SK-N-SH (cell line): Measurements from ENCODE around the gene TMEM187. TPM values are rescaled to one million over a fixed set of nuclear protein-coding genes. Genes with fewer than 3 reads are reported as not detected.

Experiments used
- CTCF ChIA-PET: fragments of 300-600, 350-600 bp; formaldehyde crosslinking; extraction: SDS; loops from one replicate; lab custom pipeline; 2021; lab: Yijun Ruan, JAX
- POLR2A ChIA-PET: fragments of 350-600 bp; sonication (Branson Sonifier 250); formaldehyde crosslinking; extraction: SDS; loops from one replicate; lab custom pipeline; 2020; ENCODE audit warnings: antibody characterized with exemption, inconsistent platforms; lab: Yijun Ruan, JAX
- DNase-seq: peaks from one replicate; pipeline ENCODE4 v3.0.0; 2012
- H2AFZ ChIP-seq: fragments of 200-600 bp; sonication (generic); 2 replicates; pipeline ENCODE4 v1.8.1; 2016; ENCODE audit warnings: antibody characterized with exemption, mild to moderate bottlenecking, low read depth
- H3F3A ChIP-seq: fragments of 200-600 bp; sonication (generic); replicated peaks from 2 replicates; pipeline ENCODE3; 2016; ENCODE audit warnings: antibody characterized with exemption, mild to moderate bottlenecking; ENCODE audit not compliant: insufficient read depth
- H3K27ac ChIP-seq, 2 experiments: fragments of 200-500 bp in 1 of 2; fragments of 200-600 bp in 1 of 2; sonication (Bioruptor generic) in 1 of 2; sonication (generic), shearing (Covaris generic) in 1 of 2; 2 replicates each; pipeline versions ENCODE4 v1.5.1 to v1.6.1; 2014 to 2016; ENCODE audit warnings: low read depth in 2 of 2, inconsistent platforms in 1 of 2, low read length in 1 of 2, mild to moderate bottlenecking in 1 of 2, mixed read lengths in 1 of 2
- H3K27me3 ChIP-seq: fragments of 200-600 bp; sonication (generic), shearing (Covaris generic); 2 replicates; pipeline ENCODE4 v1.6.1; 2016; ENCODE audit warnings: mixed run types; ENCODE audit not compliant: insufficient read depth
- H3K36me3 ChIP-seq, 2 experiments: fragments of 200-500 bp in 1 of 2; fragments of 200-600 bp in 1 of 2; sonication (Bioruptor generic) in 1 of 2; sonication (generic) in 1 of 2; replicated peaks in 1 of 2; 2 replicates each; pipeline versions ENCODE3 to v1.5.1; 2014 to 2016; ENCODE audit warnings: low read length in 1 of 2, mild to moderate bottlenecking in 1 of 2; ENCODE audit not compliant: insufficient read depth in 2 of 2, control insufficient read depth in 1 of 2
- H3K4me1 ChIP-seq, 2 experiments: fragments of 200-500 bp in 1 of 2; fragments of 200-600 bp in 1 of 2; sonication (Bioruptor generic) in 1 of 2; sonication (generic), shearing (Covaris generic) in 1 of 2; 2 replicates each; pipeline versions ENCODE4 v1.5.1 to v1.6.1; 2014 to 2016; ENCODE audit warnings: low read depth in 1 of 2, low read length in 1 of 2, mixed run types in 1 of 2; ENCODE audit not compliant: insufficient read depth in 2 of 2, control insufficient read depth in 1 of 2
- H3K4me2 ChIP-seq: fragments of 200-600 bp; sonication (generic), shearing (Covaris generic); 2 replicates; pipeline ENCODE4 v1.6.1; 2017; ENCODE audit warnings: mixed run types
- H3K4me3 ChIP-seq, 2 experiments: fragments of 200-500 bp in 1 of 2; fragments of 200-600 bp in 1 of 2; sonication (Bioruptor generic) in 1 of 2; sonication (generic), shearing (Covaris generic) in 1 of 2; 2 replicates each; pipeline versions ENCODE4 v1.5.1 to v1.8.1; 2014 to 2016; ENCODE audit warnings: low read depth in 2 of 2, inconsistent platforms in 1 of 2, low read length in 1 of 2, mild to moderate bottlenecking in 1 of 2, mixed read lengths in 1 of 2, moderate library complexity in 1 of 2
- H3K79me2 ChIP-seq: fragments of 200-600 bp; sonication (generic); 2 replicates; pipeline ENCODE4 v1.8.1; 2017; ENCODE audit warnings: mild to moderate bottlenecking; ENCODE audit not compliant: insufficient read depth
- H3K9ac ChIP-seq: fragments of 200-600 bp; sonication (generic); 2 replicates; pipeline ENCODE4 v1.6.1; 2017; ENCODE audit warnings: mixed run types
- H3K9me2 ChIP-seq: fragments of 200-600 bp; sonication (generic); 2 replicates; pipeline ENCODE4 v1.6.1; 2017; ENCODE audit warnings: mixed run types
- H3K9me3 ChIP-seq: fragments of 200-600 bp; sonication (generic); 2 replicates; pipeline ENCODE4 v1.6.1; 2017; ENCODE audit warnings: mixed run types, mild to moderate bottlenecking, moderate library complexity
- H4K20me1 ChIP-seq: fragments of 200-600 bp; sonication (generic); 2 replicates; pipeline ENCODE4 v1.6.1; 2017; ENCODE audit warnings: mild to moderate bottlenecking, mixed run types; ENCODE audit not compliant: insufficient read depth
- CHD2 ChIP-seq: fragments of 150-350 bp; IDR thresholded peaks from 2 replicates; pipeline ENCODE4 v1.6.1; 2018; ENCODE audit warnings: low read length; ENCODE audit not compliant: partially characterized antibody
- ELF1 ChIP-seq: IDR thresholded peaks from 2 replicates; pipeline ENCODE4 v1.4.0; 2012
- EP300 ChIP-seq, 2 experiments: IDR thresholded peaks; 2 replicates each; pipeline versions ENCODE4 v1.4.0 to v1.6.1; 2012; ENCODE audit warnings: borderline replicate concordance in 1 of 2, low read depth in 1 of 2, low read length in 1 of 2
- FOSL2 ChIP-seq: IDR thresholded peaks from 2 replicates; pipeline ENCODE4 v1.4.0; 2012; ENCODE audit warnings: low read depth, mild to moderate bottlenecking, moderate library complexity, borderline replicate concordance
- GABPA ChIP-seq: IDR thresholded peaks from 2 replicates; pipeline ENCODE4 v1.4.0; 2012; ENCODE audit warnings: low read depth, mild to moderate bottlenecking
- GATA2 ChIP-seq: sonication (generic); formaldehyde crosslinking; IDR thresholded peaks from 2 replicates; pipeline ENCODE4 v1.5.0; 2020; ENCODE audit warnings: mild to moderate bottlenecking, missing genetic modification reagents
- MEF2A ChIP-seq: IDR thresholded peaks from 2 replicates; pipeline ENCODE4 v1.4.0; 2012; ENCODE audit warnings: low read depth, borderline replicate concordance
- NFIC ChIP-seq: IDR thresholded peaks from 2 replicates; pipeline ENCODE4 v1.4.0; 2012; ENCODE audit warnings: borderline replicate concordance
- PBX3 ChIP-seq: IDR thresholded peaks from 2 replicates; pipeline ENCODE4; 2012
- POLR2AphosphoS5 ChIP-seq: IDR thresholded peaks from 2 replicates; pipeline ENCODE4 v1.6.1; 2012; ENCODE audit warnings: low read depth, low read length
- SMC3 ChIP-seq: IDR thresholded peaks from 2 replicates; pipeline ENCODE4 v1.6.1; 2012; ENCODE audit warnings: low read depth, low read length, improper control_type of control experiment
- TAF1 ChIP-seq: IDR thresholded peaks from 2 replicates; pipeline ENCODE4 v1.6.1; 2012; ENCODE audit warnings: low read depth, mild to moderate bottlenecking, low read length, moderate library complexity, borderline replicate concordance
- TEAD4 ChIP-seq: IDR thresholded peaks from 2 replicates; pipeline ENCODE4 v1.4.0; 2012; ENCODE audit warnings: mild to moderate bottlenecking, borderline replicate concordance; ENCODE audit not compliant: insufficient read depth
- USF1 ChIP-seq: IDR thresholded peaks from 2 replicates; pipeline ENCODE4 v1.4.0; 2012; ENCODE audit warnings: low read depth, borderline replicate concordance
- YY1 ChIP-seq: IDR thresholded peaks from 2 replicates; pipeline ENCODE4 v1.4.0; 2012; ENCODE audit warnings: low read depth, mild to moderate bottlenecking
- WGBS: methylation state at CpG from one replicate; pipeline ENCODE4 v1.1.6; 2017; ENCODE audit warnings: low lambda C conversion rate; 5-methylcytosine and 5-hydroxymethylcytosine counted together
- polyA plus RNA-seq, 3 experiments: library from polyadenylated mRNA; depleted of rRNA; stranded (reverse); fragments of >200 nt; gene quantifications; 2 replicates each; pipeline ENCODE4 v1.2.3, GENCODE V29; 2012
- TF ChIP-seq, protein P1 (sequence below): fragments of 150-350 bp; IDR thresholded peaks from 2 replicates; pipeline ENCODE4 v1.6.1; 2017; ENCODE audit warnings: antibody characterized with exemption, low read length, low read depth, borderline replicate concordance
- TF ChIP-seq, protein P2 (sequence below): IDR thresholded peaks from 2 replicates; pipeline ENCODE4 v1.6.1; 2012; ENCODE audit warnings: mild to moderate bottlenecking, low read depth, low read length, moderate library complexity

Gene TMEM187
- polyA plus RNA-seq, 1 of the 3 experiments (the other 2 are of a cell fraction), result 10.9 TPM

- H3K36me3 ChIP-seq, result no peaks in the 10 kb centered on the region
- H2AFZ ChIP-seq, result no peak overlapping the region
- no peaks in the 10 kb centered on the region for H3F3A ChIP-seq
- H3K4me3 ChIP-seq, result no peak overlapping the region
- DNase-seq, result no peak
- peaks cover 5 to 6% of the 10 kb centered on the region in 2 experiments; a peak in 2 of 4 replicates for H3K4me1 ChIP-seq
- H3K79me2 ChIP-seq, result no peaks in the 10 kb centered on the region
- no peak for TF ChIP-seq EP300 (IDR thresholded peaks at IDR 0.05; ENCODE audit: borderline replicate concordance in 1 of 2, low read depth in 1 of 2, low read length in 1 of 2)
- no peak for TF ChIP-seq GABPA
- no peak for TF ChIP-seq PBX3
- no peak for TF ChIP-seq TAF1
- TF ChIP-seq, protein P1, sequence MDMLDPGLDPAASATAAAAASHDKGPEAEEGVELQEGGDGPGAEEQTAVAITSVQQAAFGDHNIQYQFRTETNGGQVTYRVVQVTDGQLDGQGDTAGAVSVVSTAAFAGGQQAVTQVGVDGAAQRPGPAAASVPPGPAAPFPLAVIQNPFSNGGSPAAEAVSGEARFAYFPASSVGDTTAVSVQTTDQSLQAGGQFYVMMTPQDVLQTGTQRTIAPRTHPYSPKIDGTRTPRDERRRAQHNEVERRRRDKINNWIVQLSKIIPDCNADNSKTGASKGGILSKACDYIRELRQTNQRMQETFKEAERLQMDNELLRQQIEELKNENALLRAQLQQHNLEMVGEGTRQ, result no peak
- no peak for TF ChIP-seq SMC3
- TF ChIP-seq POLR2AphosphoS5, result no peak
- no peak for TF ChIP-seq YY1
- no peak for TF ChIP-seq FOSL2
- no peak for TF ChIP-seq GATA2
- no peak for TF ChIP-seq TEAD4
- TF ChIP-seq MEF2A, result no peak
- TF ChIP-seq CHD2, result no peak
- no peak for TF ChIP-seq USF1
- TF ChIP-seq NFIC, result no peak
- no peak for TF ChIP-seq ELF1
- TF ChIP-seq, protein P2, sequence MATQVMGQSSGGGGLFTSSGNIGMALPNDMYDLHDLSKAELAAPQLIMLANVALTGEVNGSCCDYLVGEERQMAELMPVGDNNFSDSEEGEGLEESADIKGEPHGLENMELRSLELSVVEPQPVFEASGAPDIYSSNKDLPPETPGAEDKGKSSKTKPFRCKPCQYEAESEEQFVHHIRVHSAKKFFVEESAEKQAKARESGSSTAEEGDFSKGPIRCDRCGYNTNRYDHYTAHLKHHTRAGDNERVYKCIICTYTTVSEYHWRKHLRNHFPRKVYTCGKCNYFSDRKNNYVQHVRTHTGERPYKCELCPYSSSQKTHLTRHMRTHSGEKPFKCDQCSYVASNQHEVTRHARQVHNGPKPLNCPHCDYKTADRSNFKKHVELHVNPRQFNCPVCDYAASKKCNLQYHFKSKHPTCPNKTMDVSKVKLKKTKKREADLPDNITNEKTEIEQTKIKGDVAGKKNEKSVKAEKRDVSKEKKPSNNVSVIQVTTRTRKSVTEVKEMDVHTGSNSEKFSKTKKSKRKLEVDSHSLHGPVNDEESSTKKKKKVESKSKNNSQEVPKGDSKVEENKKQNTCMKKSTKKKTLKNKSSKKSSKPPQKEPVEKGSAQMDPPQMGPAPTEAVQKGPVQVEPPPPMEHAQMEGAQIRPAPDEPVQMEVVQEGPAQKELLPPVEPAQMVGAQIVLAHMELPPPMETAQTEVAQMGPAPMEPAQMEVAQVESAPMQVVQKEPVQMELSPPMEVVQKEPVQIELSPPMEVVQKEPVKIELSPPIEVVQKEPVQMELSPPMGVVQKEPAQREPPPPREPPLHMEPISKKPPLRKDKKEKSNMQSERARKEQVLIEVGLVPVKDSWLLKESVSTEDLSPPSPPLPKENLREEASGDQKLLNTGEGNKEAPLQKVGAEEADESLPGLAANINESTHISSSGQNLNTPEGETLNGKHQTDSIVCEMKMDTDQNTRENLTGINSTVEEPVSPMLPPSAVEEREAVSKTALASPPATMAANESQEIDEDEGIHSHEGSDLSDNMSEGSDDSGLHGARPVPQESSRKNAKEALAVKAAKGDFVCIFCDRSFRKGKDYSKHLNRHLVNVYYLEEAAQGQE, result no peak
- no peaks in the 10 kb centered on the region for H3K9me3 ChIP-seq
- CTCF ChIA-PET, result interaction anchor here (6.0 kb wide), 1 partner anchor 13 kb away, joined by 43 read pairs; no protein-coding TSS in a partner anchor
- H3K27ac ChIP-seq, result no peak overlapping the region
- 76% methylated on average over 5 of the region's 5 CpGs for WGBS
- no peak overlapping the region for H3K9ac ChIP-seq
- POLR2A ChIA-PET, result interaction anchor here (0.6 kb wide), 1 partner anchor 237 kb away, joined by 3 read pairs; no protein-coding TSS in a partner anchor
- H3K4me2 ChIP-seq, result 0 out of 2 replicates have a peak overlapping the region, but pooled peaks have one; percentile 24
- 0 out of 2 replicates have a peak, but pooled peaks cover 4% of the 10 kb centered on the region for H3K27me3 ChIP-seq
- no peaks in the 10 kb centered on the region for H3K9me2 ChIP-seq
- H4K20me1 ChIP-seq, result no peaks in the 10 kb centered on the region
Observed at GRCh38 chrX:154000051-154000450, 27.5 kb downstream of the TMEM187 start.
